Adrenal gland (tissue), 12 donors: ENCODE results near the gene NR2F2. TPM values are rescaled to one million over a fixed set of nuclear protein-coding genes. Genes with fewer than 3 reads are reported as not detected.

Experiments used
- DNase-seq, 7 donors: peaks; one replicate each; pipeline ENCODE4 v3.0.0-alpha.2; 2019 to 2020
- H3K27ac ChIP-seq, 5 donors: fragments of 200-600 bp; sonication (generic) in 4 of 5; 1 replicate in 3 of 5; 2 replicates in 2 of 5; pipeline versions ENCODE4 v1.5.1 to v1.8.0; 2016 to 2020; ENCODE audit warnings: mild to moderate bottlenecking in 1 of 5
- H3K27me3 ChIP-seq: fragments of 200-600 bp; 2 replicates; pipeline ENCODE4 v1.8.0; 2021
- H3K36me3 ChIP-seq, 2 donors: fragments of 200-600 bp; replicated peaks in 1 of 2; 1 replicate in 1 of 2; 2 replicates in 1 of 2; pipeline versions ENCODE4 v1.5.1 to v1.8.0; 2018 to 2022
- H3K4me1 ChIP-seq, 2 donors: fragments of 200-600 bp; replicated peaks in 1 of 2; 1 replicate in 1 of 2; 2 replicates in 1 of 2; pipeline versions ENCODE4 v1.5.1 to v1.8.0; 2018 to 2021
- H3K4me3 ChIP-seq, 4 donors: fragments of 200-600 bp; sonication (generic) in 3 of 4; one replicate each; pipeline ENCODE4 v1.5.1; 2016 to 2018
- H3K9me3 ChIP-seq, 3 donors: fragments of 200-600 bp; sonication (generic) in 1 of 3; replicated peaks in 1 of 3; 1 replicate in 2 of 3; 2 replicates in 1 of 3; pipeline versions ENCODE4 v1.5.1 to v1.8.0; 2016 to 2021
- POLR2A ChIP-seq, 2 donors: fragments of 450-650 bp; IDR thresholded peaks; one replicate each; pipeline ENCODE4 v1.6.1; 2017; ENCODE audit warnings: antibody characterized with exemption in 2 of 2, mild to moderate bottlenecking in 2 of 2, moderate library complexity in 1 of 2
- WGBS, 4 donors: extraction: QIAGEN DNeasy Blood & Tissue Kit in 2 of 4; methylation state at CpG; one replicate each; pipeline versions ENCODE4 v1.1.5 to v1.1.7; 2013 to 2017; 5-methylcytosine and 5-hydroxymethylcytosine counted together
- intact Hi-C, 2 donors: fragments of 100-400 bp; cut with DNase I; formaldehyde crosslinking; loops; one replicate each; pipeline versions ENCODE4 v1.14.1 to v1.15.0; 2022 to 2023
- polyA plus RNA-seq, 3 donors: library from polyadenylated mRNA; stranded (reverse); fragments of 200-250 nt in 2 of 3; fragments of 350-450 nt in 1 of 3; fragmentation: Illumina TruSeq in 1 of 3; extraction: RNeasy Lipid Tissue Mini Kit (QIAGEN cat#74804) in 1 of 3; gene quantifications; one replicate each; pipeline ENCODE4 v1.2.3, GENCODE V29; 2013 to 2014
- total RNA-seq, 9 donors: library from RNA; depleted of rRNA in 4 of 9; stranded (reverse); fragments of >200 nt in 4 of 9; fragments of 120-200 nt in 1 of 9; fragmentation: NEBNext Ultra II Directional in 1 of 9; extraction: Animal tissue kit (Norgen Biotek cat#: 25700) in 1 of 9; gene quantifications; one replicate each; pipeline versions ENCODE4 v1.1.0 to v1.2.4, GENCODE V29; 2013 to 2023
- TF ChIP-seq, protein P1 (sequence below), 6 experiments: fragments of 450-650 bp in 4 of 6; fragments of 200-600 bp in 2 of 6; sonication (generic) in 1 of 6; IDR thresholded peaks; 1 replicate in 5 of 6; 2 replicates in 1 of 6; pipeline versions ENCODE4 v1.5.1 to v1.8.0; 2016 to 2021; ENCODE audit warnings: antibody characterized with exemption in 6 of 6, mild to moderate bottlenecking in 2 of 6, moderate library complexity in 1 of 6
- donor health status: healthy with polysubstance abuse.
- donor health status: Bipolar disorder and iron deficiency.
- donor health status: DM: yes; HTN: yes; CAD: no.
- donor health status: DM: no; HTN: no; CAD: no.
- donor health status: DM: no; HTN: no; CAD: no.
- donor health status: DM: yes; HTN: yes; CAD: no.

NR2F2 gene
- total and polyA plus RNA-seq, 12 donors, result 13.9 to 113 (median 47.1) TPM

DNA sequence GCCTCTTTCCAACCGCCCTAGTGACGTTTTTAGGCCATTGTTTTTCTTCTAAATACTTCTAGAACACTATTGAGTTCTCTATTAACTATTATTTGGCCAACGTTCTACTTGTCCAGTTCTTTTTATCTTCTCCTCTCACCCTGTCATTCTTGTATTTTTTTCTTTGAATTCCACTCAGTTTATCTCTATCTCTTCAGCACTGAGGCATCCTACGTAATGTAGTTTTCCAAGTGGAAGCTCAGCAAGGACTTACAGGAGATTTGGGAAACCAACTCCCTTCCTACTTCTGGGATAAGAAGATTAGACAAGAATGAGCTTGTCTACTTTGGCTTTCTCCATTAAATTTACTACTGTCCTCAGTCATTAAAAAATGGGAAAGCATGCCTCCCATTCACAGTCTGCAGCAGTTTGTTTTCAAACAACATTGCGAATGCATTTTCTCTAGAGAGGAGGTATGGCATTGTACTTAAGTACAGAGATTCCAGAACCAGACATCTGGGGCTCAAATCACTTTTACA lies 21.3 kb upstream of the NR2F2 start:
- intact Hi-C loops, result no loop called here
- H3K27ac ChIP-seq, result no peak overlapping the region
- no peaks in the 10 kb centered on the region for H3K9me3 ChIP-seq
- DNase-seq, result no peak
- TF ChIP-seq, protein P1, sequence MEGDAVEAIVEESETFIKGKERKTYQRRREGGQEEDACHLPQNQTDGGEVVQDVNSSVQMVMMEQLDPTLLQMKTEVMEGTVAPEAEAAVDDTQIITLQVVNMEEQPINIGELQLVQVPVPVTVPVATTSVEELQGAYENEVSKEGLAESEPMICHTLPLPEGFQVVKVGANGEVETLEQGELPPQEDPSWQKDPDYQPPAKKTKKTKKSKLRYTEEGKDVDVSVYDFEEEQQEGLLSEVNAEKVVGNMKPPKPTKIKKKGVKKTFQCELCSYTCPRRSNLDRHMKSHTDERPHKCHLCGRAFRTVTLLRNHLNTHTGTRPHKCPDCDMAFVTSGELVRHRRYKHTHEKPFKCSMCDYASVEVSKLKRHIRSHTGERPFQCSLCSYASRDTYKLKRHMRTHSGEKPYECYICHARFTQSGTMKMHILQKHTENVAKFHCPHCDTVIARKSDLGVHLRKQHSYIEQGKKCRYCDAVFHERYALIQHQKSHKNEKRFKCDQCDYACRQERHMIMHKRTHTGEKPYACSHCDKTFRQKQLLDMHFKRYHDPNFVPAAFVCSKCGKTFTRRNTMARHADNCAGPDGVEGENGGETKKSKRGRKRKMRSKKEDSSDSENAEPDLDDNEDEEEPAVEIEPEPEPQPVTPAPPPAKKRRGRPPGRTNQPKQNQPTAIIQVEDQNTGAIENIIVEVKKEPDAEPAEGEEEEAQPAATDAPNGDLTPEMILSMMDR (IDR thresholded peaks at IDR 0.05), result no peak
- TF ChIP-seq POLR2A (IDR thresholded peaks at IDR 0.05), result no peak
- H3K36me3 ChIP-seq, result no peaks in the 10 kb centered on the region
- no peaks in the 10 kb centered on the region for H3K4me1 ChIP-seq
- no peak overlapping the region for H3K4me3 ChIP-seq
- no peaks in the 10 kb centered on the region for H3K27me3 ChIP-seq
- 52 to 71% (median 65%) methylated on average over 5 of the region's 5 CpGs for WGBS, 4 donors

DNA sequence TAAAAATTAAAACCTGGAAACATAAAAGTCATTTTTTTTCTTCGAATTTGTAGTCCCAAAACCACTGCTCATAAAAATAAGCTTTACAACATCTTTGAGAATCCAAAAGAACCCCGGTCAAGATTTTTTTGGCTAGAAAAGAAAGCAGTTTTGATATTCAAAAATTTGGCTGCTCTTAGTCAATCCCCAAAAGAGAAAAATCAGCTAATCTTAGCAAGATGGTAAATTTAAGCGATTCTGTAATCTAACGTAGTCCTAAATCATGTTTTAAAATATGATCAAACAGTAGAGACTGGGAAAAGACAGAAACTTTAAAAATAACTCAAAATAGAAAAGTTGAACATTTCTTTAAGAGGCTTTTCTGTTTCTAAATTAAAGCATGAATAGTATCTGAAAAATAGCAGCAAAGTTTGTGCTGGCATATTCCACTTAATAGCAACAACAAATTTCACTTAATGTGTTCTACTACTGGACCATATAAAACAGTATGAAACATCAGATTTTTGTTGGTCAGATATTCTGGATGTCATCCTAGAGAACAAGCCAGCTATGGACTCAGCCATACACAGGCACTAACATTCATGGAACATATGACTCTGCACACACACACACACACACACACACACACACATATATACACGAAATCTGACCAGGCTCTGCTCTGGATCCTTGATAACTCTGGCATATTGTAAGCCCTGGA lies 19.1 kb upstream of the NR2F2 start:
- H3K36me3 ChIP-seq, result no peaks in the 10 kb centered on the region
- H3K4me1 ChIP-seq, result no peaks in the 10 kb centered on the region
- DNase-seq, result no peak
- H3K9me3 ChIP-seq, result no peaks in the 10 kb centered on the region
- no peak overlapping the region for H3K4me3 ChIP-seq
- no peak for TF ChIP-seq POLR2A (IDR thresholded peaks at IDR 0.05)
- TF ChIP-seq, protein P1 (IDR thresholded peaks at IDR 0.05), result no peak
- H3K27ac ChIP-seq, result peak overlapping the region in 1 of 5 donors; percentile 18
- no peaks in the 10 kb centered on the region for H3K27me3 ChIP-seq
- WGBS, 4 donors, result 66 to 77% (median 73%) methylated on average over 5 of the region's 5 CpGs
- intact Hi-C loops, result no loop called here

GRCh38 chr15:96311956-96312294 lies 18.6 kb upstream of the NR2F2 start:
- H3K36me3 ChIP-seq, result no peaks in the 10 kb centered on the region
- WGBS, 4 donors, result 88 to 96% (median 92%) methylated on average over 5 of the region's 5 CpGs
- no peak overlapping the region for H3K4me3 ChIP-seq
- DNase-seq, result no peak
- no peaks in the 10 kb centered on the region for H3K9me3 ChIP-seq
- H3K27me3 ChIP-seq, result no peaks in the 10 kb centered on the region
- no peaks in the 10 kb centered on the region for H3K4me1 ChIP-seq
- no peak for TF ChIP-seq POLR2A (IDR thresholded peaks at IDR 0.05)
- TF ChIP-seq, protein P1 (IDR thresholded peaks at IDR 0.05), result no peak
- intact Hi-C loops, result no loop called here
- peak overlapping the region in 1 of 5 donors; percentile 18 for H3K27ac ChIP-seq

DNA sequence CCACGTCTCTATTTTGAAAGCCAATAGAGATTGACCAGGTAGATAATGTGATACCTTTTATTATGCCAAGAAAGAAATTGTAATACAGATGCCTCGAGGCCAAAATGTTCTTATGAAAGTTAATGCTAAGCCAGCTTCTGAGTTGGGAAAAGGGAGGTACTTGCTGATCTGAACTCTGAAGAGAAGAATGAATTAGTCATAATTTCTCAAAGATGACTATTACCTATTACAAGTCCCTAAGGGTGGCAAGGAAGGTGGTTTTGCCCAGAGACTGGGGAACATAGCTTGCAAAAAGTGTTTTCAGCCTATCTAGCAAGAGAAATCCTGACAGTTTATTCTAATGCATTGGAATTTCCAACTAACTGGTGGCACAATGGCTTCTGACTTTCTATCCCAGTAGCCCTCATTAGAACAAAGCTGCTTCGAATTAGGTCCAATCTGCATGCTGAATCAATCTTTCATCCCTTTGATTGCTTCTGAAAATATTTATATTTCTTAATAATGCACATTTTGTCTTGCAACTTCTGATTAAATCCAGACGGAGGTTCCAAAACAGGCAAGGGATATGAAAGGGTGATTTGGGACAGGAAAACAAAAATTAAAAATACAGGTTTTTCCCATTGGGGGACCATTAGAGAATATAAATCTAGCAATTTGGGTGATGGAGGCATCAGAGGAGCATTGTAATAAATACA lies 17.7 kb upstream of the NR2F2 start:
- Histone ChIP-seq H3K4me3 (no peak overlapping the region), H3K27me3 (no peaks in the 10 kb centered on the region), H3K36me3 (no peaks in the 10 kb centered on the region), H3K9me3 (no peaks in the 10 kb centered on the region), H3K27ac (no peak overlapping the region), H3K4me1 (no peaks in the 10 kb centered on the region)
- TF ChIP-seq, protein P1 (IDR thresholded peaks at IDR 0.05), result no peak
- TF ChIP-seq POLR2A (IDR thresholded peaks at IDR 0.05), result no peak
- intact Hi-C loops, result no loop called here
- DNase-seq, result no peak
- 69 to 79% (median 75%) methylated on average over 4 of the region's 4 CpGs for WGBS, 4 donors
